CD4-positive, CD25-positive, alpha-beta regulatory T cell (primary cell): Measurements from ENCODE around the gene VSIG8. TPM values are rescaled to one million over a fixed set of nuclear protein-coding genes. Genes with fewer than 3 reads are reported as not detected.
"Not testable (repeated sequence)": the region's sequence is repeated elsewhere in the genome, so short reads cannot be mapped to it uniquely, and the experiment has no call there.

ENCODE experiments used
- ATAC-seq, 2 donors: fragments of 150-1000 bp; cut with Tn5 transposase; one replicate each; pipeline ENCODE4 v1.10.0; 2021; ENCODE audit warnings: low read depth in 2 of 2, moderate number of reproducible peaks in 2 of 2, moderate library complexity in 1 of 2
- DNase-seq, 3 donors: peaks; one replicate each; pipeline versions ENCODE4 v3.0.0 to v3.0.0-alpha.2; 2012 to 2022; ENCODE audit warnings: mixed read lengths in 1 of 3
- H3K27ac ChIP-seq: one replicate; pipeline ENCODE4 v1.7.0; 2013; ENCODE audit warnings: mild to moderate bottlenecking, low read length; ENCODE audit not compliant: insufficient read depth, poor library complexity, severe bottlenecking
- H3K27me3 ChIP-seq: one replicate; pipeline ENCODE4 v1.7.0; 2013; ENCODE audit warnings: low read length; ENCODE audit not compliant: control insufficient read depth, insufficient read depth
- H3K36me3 ChIP-seq: one replicate; pipeline ENCODE4 v1.7.0; 2013; ENCODE audit warnings: mild to moderate bottlenecking, low read length, moderate library complexity; ENCODE audit not compliant: control insufficient read depth, insufficient read depth
- H3K4me1 ChIP-seq: 2 replicates; pipeline ENCODE4 v1.7.0; 2013; ENCODE audit warnings: mild to moderate bottlenecking, low read length; ENCODE audit not compliant: insufficient read depth, control insufficient read depth, poor library complexity, severe bottlenecking
- H3K4me3 ChIP-seq: one replicate; pipeline ENCODE4 v1.7.0; 2013; ENCODE audit warnings: low read depth, mild to moderate bottlenecking, low read length, moderate library complexity
- H3K9me3 ChIP-seq, 2 experiments: 1 replicate in 1 of 2; 2 replicates in 1 of 2; pipeline ENCODE4 v1.7.0; 2013; ENCODE audit warnings: low read length in 2 of 2, mild to moderate bottlenecking in 1 of 2, moderate library complexity in 1 of 2; ENCODE audit not compliant: control insufficient read depth in 2 of 2
- H3K27ac Mint-ChIP-seq, 3 donors: one replicate each; pipeline ENCODE4 v1.8.0; 2020 to 2022; ENCODE audit warnings: mild to moderate bottlenecking in 3 of 3, mixed read lengths in 3 of 3, moderate library complexity in 2 of 3
- H3K27me3 Mint-ChIP-seq: one replicate; pipeline ENCODE4 v1.8.0; 2022; ENCODE audit warnings: mild to moderate bottlenecking, mixed read lengths
- H3K36me3 Mint-ChIP-seq: one replicate; pipeline ENCODE4 v1.8.0; 2020; ENCODE audit warnings: mixed read lengths
- H3K4me1 Mint-ChIP-seq, 4 donors: one replicate each; pipeline ENCODE4 v1.8.0; 2020 to 2022; ENCODE audit warnings: mixed read lengths in 4 of 4, mild to moderate bottlenecking in 1 of 4
- H3K4me3 Mint-ChIP-seq, 4 donors: one replicate each; pipeline ENCODE4 v1.8.0; 2020 to 2022; ENCODE audit warnings: mild to moderate bottlenecking in 4 of 4, mixed read lengths in 4 of 4, moderate library complexity in 3 of 4
- H3K9me3 Mint-ChIP-seq, 7 donors: one replicate each; pipeline ENCODE4 v1.8.0; 2020 to 2022; ENCODE audit warnings: mixed read lengths in 7 of 7, mild to moderate bottlenecking in 3 of 7, moderate library complexity in 2 of 7
- polyA plus RNA-seq, 4 donors: library from polyadenylated mRNA; unstranded; fragments of 300-500 nt; fragmentation: Illumina TruSeq; gene quantifications; one replicate each; pipeline ENCODE4 v1.2.3, GENCODE V29; 2021
- total RNA-seq: library from RNA; stranded (reverse); gene quantifications from one replicate; pipeline ENCODE4 v1.2.3, GENCODE V29; 2022

The VSIG8 gene
- total and polyA plus RNA-seq, 5 donors from 2014 or later = not detected

GRCh38 chr1:159900086-159900680, 37.7 kb upstream of the VSIG8 start, which contains the start of gene CFAP45:
Gene CFAP45, minus strand, starts transcription at chr1:159900165. Its CDS starts 67 bp downstream, at chr1:159900098.
- Mint-ChIP-seq H3K27ac (peak within 1 kb of the TSS in 2 of 3 donors; percentile 51 to 61), H3K36me3 (peaks cover 5% of the 10 kb centered on the region), H3K27me3 (peaks cover 4% of the 10 kb centered on the region), H3K4me1 (peaks cover 0 to 5% (median 1%) of the 10 kb centered on the region in 4 donors), H3K4me3 (peak within 1 kb of the TSS in 1 of 4 donors; percentile 21), H3K9me3 (no peaks in the 10 kb centered on the region)
- H3K4me3 ChIP-seq = no peak within 1 kb of the TSS
- H3K36me3 ChIP-seq = no peaks in the 10 kb centered on the region
- ATAC-seq (no peak), DNase-seq (peak in 1 of 3 donors; percentile 37)
- H3K27me3 ChIP-seq = peaks cover under 1% of the 10 kb centered on the region
- no peak within 1 kb of the TSS for H3K27ac ChIP-seq
- H3K9me3 ChIP-seq = no peaks in the 10 kb centered on the region
- no peaks in the 10 kb centered on the region for H3K4me1 ChIP-seq

- not testable (repeated sequence) for H3K9me3 Mint-ChIP-seq, H3K27ac ChIP-seq, H3K4me3 Mint-ChIP-seq, H3K4me1 Mint-ChIP-seq, ATAC-seq, H3K27ac Mint-ChIP-seq, H3K27me3 ChIP-seq, H3K4me3 ChIP-seq, H3K27me3 Mint-ChIP-seq, H3K4me1 ChIP-seq, H3K36me3 Mint-ChIP-seq, H3K9me3 ChIP-seq, H3K36me3 ChIP-seq, DNase-seq
These were observed 37.2 kb upstream of the VSIG8 start for GRCh38 chr1:159899634-159900033.

- Histone ChIP-seq H3K4me1 (no peaks in the 10 kb centered on the region), H3K27me3 (peaks cover 2% of the 10 kb centered on the region), H3K9me3 (no peaks in the 10 kb centered on the region), H3K36me3 (no peaks in the 10 kb centered on the region), H3K27ac (no peak overlapping the region), H3K4me3 (no peak overlapping the region)
- Mint-ChIP-seq H3K4me1 (peaks cover 0 to 5% (median 1%) of the 10 kb centered on the region in 4 donors), H3K9me3 (no peaks in the 10 kb centered on the region), H3K27me3 (peaks cover 4% of the 10 kb centered on the region), H3K27ac (peak overlapping the region in 1 of 3 donors; percentile 34), H3K36me3 (peaks cover 4% of the 10 kb centered on the region), H3K4me3 (no peak overlapping the region)
- ATAC-seq (peak in 1 of 2 donors; percentile 20), DNase-seq (no peak)
These were observed 36.1 kb upstream of the VSIG8 start for GRCh38 chr1:159898527-159898926.

- Histone ChIP-seq H3K4me3 (no peak overlapping the region), H3K4me1 (no peaks in the 10 kb centered on the region), H3K27me3 (peaks cover 2% of the 10 kb centered on the region), H3K36me3 (no peaks in the 10 kb centered on the region), H3K9me3 (no peaks in the 10 kb centered on the region), H3K27ac (no peak overlapping the region)
- peaks cover 0 to 5% (median 1%) of the 10 kb centered on the region in 4 donors for H3K4me1 Mint-ChIP-seq
- H3K27me3 Mint-ChIP-seq = peaks cover 4% of the 10 kb centered on the region
- no peaks in the 10 kb centered on the region for H3K9me3 Mint-ChIP-seq
- DNase-seq = no peak
- H3K4me3 Mint-ChIP-seq = no peak overlapping the region
- peak overlapping the region in 1 of 3 donors; percentile 34 for H3K27ac Mint-ChIP-seq
- peak in 1 of 2 donors; percentile 24 for ATAC-seq
- H3K36me3 Mint-ChIP-seq = no peaks in the 10 kb centered on the region
These were observed 35.5 kb upstream of the VSIG8 start for GRCh38 chr1:159897962-159898361.

GRCh38 chr1:159896546-159896930, 34.1 kb upstream of the VSIG8 start:
- H3K4me3 Mint-ChIP-seq = no peak overlapping the region
- Histone ChIP-seq H3K27ac (no peak overlapping the region), H3K4me3 (no peak overlapping the region), H3K9me3 (no peaks in the 10 kb centered on the region), H3K36me3 (no peaks in the 10 kb centered on the region), H3K27me3 (peaks cover 2% of the 10 kb centered on the region), H3K4me1 (no peaks in the 10 kb centered on the region)
- H3K9me3 Mint-ChIP-seq = no peaks in the 10 kb centered on the region
- no peak for DNase-seq
- H3K27ac Mint-ChIP-seq = peak overlapping the region in 2 of 3 donors; percentile 29 to 44
- peaks cover 4% of the 10 kb centered on the region for H3K27me3 Mint-ChIP-seq
- no peaks in the 10 kb centered on the region for H3K36me3 Mint-ChIP-seq
- peaks cover 0 to 7% (median 5%) of the 10 kb centered on the region in 4 donors for H3K4me1 Mint-ChIP-seq
- ATAC-seq = no peak

- DNase-seq (no peak), ATAC-seq (no peak)
- H3K4me1 Mint-ChIP-seq = peaks cover 0 to 8% (median 6%) of the 10 kb centered on the region in 4 donors
- Histone ChIP-seq H3K27me3 (peaks cover 2% of the 10 kb centered on the region), H3K36me3 (no peaks in the 10 kb centered on the region), H3K4me1 (no peaks in the 10 kb centered on the region), H3K4me3 (no peak overlapping the region), H3K27ac (no peak overlapping the region), H3K9me3 (no peaks in the 10 kb centered on the region)
- H3K4me3 Mint-ChIP-seq = no peak overlapping the region
- H3K9me3 Mint-ChIP-seq = no peaks in the 10 kb centered on the region
- peak overlapping the region in 2 of 3 donors; percentile 29 to 44 for H3K27ac Mint-ChIP-seq
- peaks cover 4% of the 10 kb centered on the region for H3K27me3 Mint-ChIP-seq
- no peaks in the 10 kb centered on the region for H3K36me3 Mint-ChIP-seq
These were observed 33.5 kb upstream of the VSIG8 start for GRCh38 chr1:159895836-159896545.

- peaks cover 2% of the 10 kb centered on the region for H3K27me3 ChIP-seq
- Mint-ChIP-seq H3K4me3 (no peak overlapping the region), H3K27ac (no peak overlapping the region), H3K4me1 (peaks cover 2 to 8% (median 4%) of the 10 kb centered on the region in 4 donors), H3K9me3 (no peaks in the 10 kb centered on the region), H3K27me3 (peaks cover 4% of the 10 kb centered on the region), H3K36me3 (no peaks in the 10 kb centered on the region)
- no peak overlapping the region for H3K4me3 ChIP-seq
- peaks cover under 1% of the 10 kb centered on the region for H3K4me1 ChIP-seq
- H3K36me3 ChIP-seq = no peaks in the 10 kb centered on the region
- no peak for DNase-seq
- H3K9me3 ChIP-seq = no peaks in the 10 kb centered on the region
- no peak overlapping the region for H3K27ac ChIP-seq
- no peak for ATAC-seq
These were observed 32.8 kb upstream of the VSIG8 start for GRCh38 chr1:159895286-159895685.
